GM12892 (cell line): ENCODE data around the gene RBM15.

ENCODE experiments used
- DNase-seq: peaks from one replicate; pipeline ENCODE4 v3.0.0; 2011; ENCODE audit not compliant: insufficient read length
- FAIRE-seq: peaks from 2 replicates; lab custom pipeline; 2011; peaks lifted over from hg19 to GRCh38; lab: Jason Lieb, UNC
- POLR2A ChIP-seq: IDR thresholded peaks from 2 replicates; pipeline ENCODE4 v1.6.1; 2011; ENCODE audit warnings: low read depth, low read length, control low read depth
- POLR2AphosphoS5 ChIP-seq: IDR thresholded peaks from 2 replicates; pipeline ENCODE4 v1.6.1; 2011; ENCODE audit warnings: low read depth, low read length, control low read depth
- TAF1 ChIP-seq: IDR thresholded peaks from 2 replicates; pipeline ENCODE4 v1.6.1; 2011; ENCODE audit warnings: low read depth, mild to moderate bottlenecking, control low read depth, low read length, borderline replicate concordance

The RBM15 gene

DNA sequence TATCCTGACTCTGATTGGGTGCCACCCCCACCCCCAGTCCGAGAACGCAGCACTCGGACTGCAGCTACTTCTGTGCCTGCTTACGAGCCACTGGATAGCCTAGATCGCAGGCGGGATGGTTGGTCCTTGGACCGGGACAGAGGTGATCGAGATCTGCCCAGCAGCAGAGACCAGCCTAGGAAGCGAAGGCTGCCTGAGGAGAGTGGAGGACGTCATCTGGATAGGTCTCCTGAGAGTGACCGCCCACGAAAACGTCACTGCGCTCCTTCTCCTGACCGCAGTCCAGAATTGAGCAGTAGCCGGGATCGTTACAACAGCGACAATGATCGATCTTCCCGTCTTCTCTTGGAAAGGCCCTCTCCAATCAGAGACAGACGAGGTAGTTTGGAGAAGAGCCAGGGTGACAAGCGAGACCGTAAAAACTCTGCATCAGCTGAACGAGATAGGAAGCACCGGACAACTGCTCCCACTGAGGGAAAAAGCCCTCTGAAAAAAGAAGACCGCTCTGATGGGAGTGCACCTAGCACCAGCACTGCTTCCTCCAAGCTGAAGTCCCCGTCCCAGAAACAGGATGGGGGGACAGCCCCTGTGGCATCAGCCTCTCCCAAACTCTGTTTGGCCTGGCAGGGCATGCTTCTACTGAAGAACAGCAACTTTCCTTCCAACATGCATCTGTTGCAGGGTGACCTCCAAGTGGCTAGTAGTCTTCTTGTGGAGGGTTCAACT lies 2.1 kb downstream of the RBM15 start:
- DNase-seq: no peak
- TF ChIP-seq TAF1 (no peak), POLR2AphosphoS5 (peak; percentile 31; the same call in 1 of the 2 replicates)
- no peak for FAIRE-seq

GRCh38 chr1:110341872-110342331 lies 2.7 kb downstream of the RBM15 start:
- DNase-seq: no peak
- TF ChIP-seq TAF1 (no peak), POLR2AphosphoS5 (no peak), POLR2A (no peak)
- FAIRE-seq: no peak

DNA sequence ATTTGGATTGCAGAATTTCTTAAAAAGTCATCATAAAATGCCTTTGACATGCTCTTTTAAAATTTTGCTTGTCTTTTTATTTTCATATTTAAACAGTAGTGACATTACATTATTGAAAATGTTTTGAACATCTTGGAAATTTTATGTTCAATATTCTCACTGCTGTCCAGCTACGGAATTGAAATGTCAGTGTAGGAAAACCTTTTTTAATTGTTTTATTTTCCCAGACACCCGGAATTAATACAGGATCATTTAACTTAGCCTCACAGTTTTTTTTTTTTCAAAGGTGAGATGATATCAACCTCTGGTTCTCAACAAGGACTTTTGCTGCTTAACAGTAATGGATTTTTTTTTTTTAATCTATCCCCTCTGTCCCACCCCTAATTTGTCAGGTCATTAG lies 4.1 kb downstream of the RBM15 start:
- DNase-seq (no peak), FAIRE-seq (no peak)
- TF ChIP-seq POLR2AphosphoS5 (no peak), TAF1 (no peak), POLR2A (no peak)

GRCh38 chr1:110344152-110344551 lies 5.0 kb downstream of the RBM15 start:
- FAIRE-seq: no peak
- DNase-seq: no peak
- TF ChIP-seq POLR2A (no peak), POLR2AphosphoS5 (no peak), TAF1 (no peak)

DNA sequence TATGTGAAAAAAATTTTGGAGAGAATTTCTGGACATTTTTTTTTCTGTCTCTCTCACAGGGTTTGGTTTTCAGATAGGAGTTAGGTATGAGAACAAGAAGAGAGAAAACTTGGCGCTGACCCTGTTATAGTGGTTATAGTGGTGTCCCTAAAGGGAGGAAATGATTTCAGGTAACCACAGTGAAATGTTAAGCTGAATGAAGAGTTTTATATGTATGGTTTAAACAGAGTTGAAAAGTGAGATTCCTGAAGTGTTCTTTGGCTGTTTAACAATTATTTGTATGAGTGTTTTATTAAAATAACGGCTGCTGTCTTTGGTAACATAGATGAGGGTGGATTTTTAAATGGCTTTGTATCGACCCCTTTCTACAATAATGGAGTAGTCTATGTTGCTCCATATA lies 6.3 kb downstream of the RBM15 start:
- DNase-seq: no peak
- TF ChIP-seq TAF1 (no peak), POLR2A (no peak), POLR2AphosphoS5 (no peak)

GRCh38 chr1:110346690-110347089 lies 7.5 kb downstream of the RBM15 start:
- FAIRE-seq (peak; percentile 67), DNase-seq (no peak)

More for the DNA sequence above, 6.3 kb downstream of the RBM15 start:
- no peak for FAIRE-seq

GRCh38 chr1:110347182-110347893 lies 8.2 kb downstream of the RBM15 start:
- TF ChIP-seq POLR2A (peak; percentile 24; the same call in 1 of the 2 replicates), POLR2AphosphoS5 (peak; percentile 57), TAF1 (no peak)
- FAIRE-seq (no peak), DNase-seq (no peak)

More at GRCh38 chr1:110346690-110347089, 7.5 kb downstream of the RBM15 start:
- no peak for TF ChIP-seq TAF1
- no peak for TF ChIP-seq POLR2A
- TF ChIP-seq POLR2AphosphoS5: 0 out of 2 replicates have a peak, but pooled peaks have one; percentile 8

GRCh38 chr1:110348050-110348449 lies 8.9 kb downstream of the RBM15 start:
- DNase-seq (no peak), FAIRE-seq (no peak)
- TF ChIP-seq POLR2A (no peak), TAF1 (no peak), POLR2AphosphoS5 (no peak)

DNA sequence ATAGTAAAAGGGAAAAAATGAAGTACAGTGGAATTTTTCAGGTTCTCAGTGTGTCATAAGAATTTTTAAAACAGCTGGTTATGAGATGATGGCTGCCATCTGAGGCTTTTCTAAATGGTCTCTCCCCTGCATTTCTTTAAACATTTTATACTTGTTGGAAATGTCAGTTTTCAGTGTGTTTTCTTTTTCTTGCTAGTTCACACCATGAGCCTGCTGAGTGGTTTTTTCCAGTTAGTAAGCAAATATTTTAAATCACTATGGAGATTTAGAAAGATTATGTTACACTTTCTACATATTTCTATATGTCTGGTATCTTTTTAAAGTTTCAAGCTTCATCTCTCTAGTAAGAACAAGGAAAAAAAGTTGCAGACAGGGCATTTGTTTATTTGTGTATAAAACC lies 9.6 kb downstream of the RBM15 start:
- no peak for DNase-seq
- no peak for FAIRE-seq
- TF ChIP-seq POLR2A (no peak; the same call in 1 of the 2 replicates), POLR2AphosphoS5 (no peak), TAF1 (no peak)

GRCh38 chr1:110350360-110350759 lies 11.2 kb downstream of the RBM15 start:
- no peak for TF ChIP-seq TAF1
- no peak for FAIRE-seq
- DNase-seq: no peak

DNA sequence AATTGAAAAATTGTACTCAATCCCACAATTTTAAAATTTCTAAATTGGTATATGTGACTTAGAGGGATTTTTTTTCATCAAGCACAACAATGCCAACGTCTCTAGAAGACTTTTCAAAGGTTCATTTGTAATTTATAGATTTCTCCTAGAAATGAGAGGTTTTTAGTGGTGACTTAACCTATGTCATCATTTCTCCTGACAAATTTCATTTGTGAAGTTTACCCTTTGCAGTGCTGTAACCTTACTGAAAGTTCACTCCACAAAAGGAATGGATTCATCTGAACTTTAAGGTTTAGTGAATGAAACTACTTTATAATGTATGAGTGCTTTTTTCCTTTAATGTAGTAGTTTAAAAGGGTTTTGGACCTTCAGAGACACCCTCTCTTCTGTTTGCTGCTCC lies 16.1 kb downstream of the RBM15 start:
- no peak for FAIRE-seq
- DNase-seq: no peak
- TF ChIP-seq TAF1 (no peak), POLR2A (no peak), POLR2AphosphoS5 (no peak)

GRCh38 chr1:110356379-110356778 lies 17.2 kb downstream of the RBM15 start:
- peak; percentile 44 for FAIRE-seq
- TF ChIP-seq POLR2A: no peak
- TF ChIP-seq TAF1: no peak
- no peak for TF ChIP-seq POLR2AphosphoS5
- DNase-seq: no peak
